ENCODE measurements around the gene ZBTB16. TPM values are rescaled to one million over a fixed set of nuclear protein-coding genes. Genes with fewer than 3 reads are reported as not detected.

Gene ZBTB16
- total RNA-seq, 3 donors from 2014 or later: 4.9 to 82.1 (median 48.8) TPM

GRCh38 chr11:114215871-114216795 is 156.6 kb downstream of the ZBTB16 start:
- intact Hi-C loops (cut with DNase I, micrococcal nuclease): no loop called here
- no peak overlapping the region for H3K4me3 ChIP-seq
- ATAC-seq (no peak), DNase-seq (no peak)
- H3K4me1 ChIP-seq (ENCODE audit: low read depth): no peaks in the 10 kb centered on the region
- TF ChIP-seq CTCF (IDR thresholded peaks at IDR 0.05): no peak
- no peaks in the 10 kb centered on the region for H3K9me3 ChIP-seq
- H3K36me3 ChIP-seq (ENCODE audit: low read depth): no peaks in the 10 kb centered on the region

- TF ChIP-seq CTCF (IDR thresholded peaks at IDR 0.05): no peak
- Histone ChIP-seq H3K9me3 (no peaks in the 10 kb centered on the region), H3K4me3 (no peak overlapping the region), H3K4me1 (ENCODE audit: low read depth) (no peaks in the 10 kb centered on the region), H3K36me3 (ENCODE audit: low read depth) (no peaks in the 10 kb centered on the region)
- intact Hi-C loops (cut with DNase I, micrococcal nuclease): no loop called here
- ATAC-seq: peak; percentile 53
- DNase-seq: no peak
These were observed 157.3 kb downstream of the ZBTB16 start for GRCh38 chr11:114216796-114217180.

- DNase-seq (no peak), ATAC-seq (no peak)
- Histone ChIP-seq H3K4me1 (ENCODE audit: low read depth) (no peaks in the 10 kb centered on the region), H3K4me3 (no peak overlapping the region), H3K36me3 (ENCODE audit: low read depth) (no peaks in the 10 kb centered on the region), H3K9me3 (no peaks in the 10 kb centered on the region)
- no peak for TF ChIP-seq CTCF (IDR thresholded peaks at IDR 0.05)
- intact Hi-C loops (cut with DNase I, micrococcal nuclease): no loop called here
These were observed 159.0 kb downstream of the ZBTB16 start for GRCh38 chr11:114218508-114218907.

- Histone ChIP-seq H3K36me3 (ENCODE audit: low read depth) (no peaks in the 10 kb centered on the region), H3K4me3 (no peak overlapping the region), H3K4me1 (ENCODE audit: low read depth) (no peaks in the 10 kb centered on the region), H3K9me3 (no peaks in the 10 kb centered on the region)
- DNase-seq: no peak
- TF ChIP-seq CTCF (IDR thresholded peaks at IDR 0.05): no peak
- intact Hi-C loops (cut with DNase I, micrococcal nuclease): no loop called here
- ATAC-seq: peak; percentile 42
These were observed 160.2 kb downstream of the ZBTB16 start for GRCh38 chr11:114219559-114220349.

GRCh38 chr11:114221037-114221436 is 161.5 kb downstream of the ZBTB16 start:
- intact Hi-C loops (cut with DNase I, micrococcal nuclease): no loop called here

More at GRCh38 chr11:114221037-114221436, 161.5 kb downstream of the ZBTB16 start:
- H3K36me3 ChIP-seq (ENCODE audit: low read depth): no peaks in the 10 kb centered on the region
- no peak for DNase-seq
- no peaks in the 10 kb centered on the region for H3K9me3 ChIP-seq
- no peak for TF ChIP-seq CTCF (IDR thresholded peaks at IDR 0.05)
- no peak overlapping the region for H3K4me3 ChIP-seq
- no peak for ATAC-seq
- H3K4me1 ChIP-seq (ENCODE audit: low read depth): no peaks in the 10 kb centered on the region

All from mucosa of descending colon (tissue), 3 donors.